Fibroblast of skin of back (primary cell): ENCODE measurements around the gene ADGRG6.
A peak's percentile ranks its signal among the peaks of the same experiment; 100 is the strongest.

Source experiments
- DNase-seq: peaks from one replicate; pipeline ENCODE4 v3.0.0-alpha.2; 2013

The ADGRG6 gene

DNA sequence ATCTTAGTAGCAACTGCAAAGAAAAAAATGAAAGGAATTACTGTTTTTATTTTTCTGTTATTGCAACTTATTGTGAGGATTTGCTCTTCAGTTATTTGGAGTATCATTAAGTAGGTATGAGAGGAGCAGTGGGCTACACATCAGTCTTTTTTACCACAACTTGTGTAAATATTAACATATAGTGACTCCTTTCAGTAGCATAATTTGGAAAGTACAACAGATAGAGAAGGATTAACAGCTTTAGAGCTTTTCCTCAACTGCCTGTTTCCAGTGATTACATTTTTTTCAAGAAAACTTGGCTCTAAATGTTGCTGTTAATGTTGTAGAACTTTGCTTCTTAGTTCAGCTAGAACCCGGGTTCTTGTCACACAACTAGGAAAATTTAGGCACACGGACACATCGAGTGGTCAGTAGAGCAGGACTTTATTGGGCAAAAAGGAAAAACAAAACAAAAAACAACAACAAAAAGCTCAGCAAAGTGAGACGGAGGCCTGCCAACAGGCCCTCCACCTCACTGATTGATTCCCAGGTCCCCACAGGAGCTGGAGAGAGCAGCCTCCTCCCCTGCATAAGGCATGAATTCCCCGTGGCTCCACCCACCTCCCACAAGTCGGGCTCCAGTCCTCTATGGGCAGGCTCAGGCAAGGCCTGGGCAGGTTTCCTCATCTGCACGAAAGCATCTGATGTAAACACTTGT lies 75.1 kb downstream of the ADGRG6 start:
- no peak for DNase-seq

DNA sequence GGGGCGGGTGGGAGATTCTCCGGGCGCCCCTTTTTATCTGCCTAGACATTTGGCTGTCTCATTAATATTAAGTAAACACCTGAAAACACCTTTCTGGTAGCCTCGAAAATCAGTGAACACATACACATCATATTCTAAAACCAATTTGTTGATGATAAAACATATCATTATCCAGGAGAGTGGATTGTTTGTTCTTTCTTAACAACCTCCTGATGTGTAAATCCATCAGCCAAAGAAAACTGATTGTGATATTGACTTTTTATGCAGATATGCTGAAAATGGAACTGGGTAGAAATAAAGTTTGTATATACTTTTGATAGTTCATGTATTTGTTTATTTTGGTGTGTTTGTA lies 75.7 kb downstream of the ADGRG6 start:
- DNase-seq = no peak

DNA sequence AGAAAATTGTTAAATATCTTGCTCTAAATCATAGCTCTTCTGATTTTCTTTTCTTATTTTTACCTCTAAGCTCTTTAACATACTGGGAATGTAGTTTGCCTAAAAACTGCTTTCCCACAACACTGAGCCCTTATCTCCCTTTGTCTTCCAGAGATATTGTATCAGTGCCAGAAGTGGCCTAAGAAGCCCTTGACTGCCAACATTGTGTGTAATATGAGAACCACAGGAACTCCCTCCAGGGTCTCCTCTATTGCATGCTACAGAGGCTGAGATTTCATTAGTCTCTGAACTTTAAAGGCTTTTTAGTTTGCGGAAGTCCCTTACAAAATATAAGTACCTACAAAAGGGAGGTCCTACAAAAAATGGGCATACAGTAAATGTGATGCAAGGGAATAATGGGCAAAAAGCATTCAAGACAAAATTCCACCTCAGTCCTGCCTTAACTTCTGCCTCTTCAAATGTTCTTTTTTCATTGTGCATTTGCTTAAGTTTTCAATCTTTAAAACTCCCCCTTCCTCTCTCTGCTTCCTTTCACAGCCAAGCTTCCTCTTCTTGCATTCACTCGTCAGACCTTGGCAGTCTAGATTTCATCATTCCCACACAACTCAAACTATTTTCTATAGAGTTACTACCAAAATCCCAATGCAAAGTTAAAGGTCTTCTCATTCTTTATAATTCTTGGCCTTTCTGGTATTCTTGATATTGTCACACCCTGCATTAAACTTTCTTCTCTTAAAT lies 76.5 kb downstream of the ADGRG6 start:
- DNase-seq = peak; percentile 80

DNA sequence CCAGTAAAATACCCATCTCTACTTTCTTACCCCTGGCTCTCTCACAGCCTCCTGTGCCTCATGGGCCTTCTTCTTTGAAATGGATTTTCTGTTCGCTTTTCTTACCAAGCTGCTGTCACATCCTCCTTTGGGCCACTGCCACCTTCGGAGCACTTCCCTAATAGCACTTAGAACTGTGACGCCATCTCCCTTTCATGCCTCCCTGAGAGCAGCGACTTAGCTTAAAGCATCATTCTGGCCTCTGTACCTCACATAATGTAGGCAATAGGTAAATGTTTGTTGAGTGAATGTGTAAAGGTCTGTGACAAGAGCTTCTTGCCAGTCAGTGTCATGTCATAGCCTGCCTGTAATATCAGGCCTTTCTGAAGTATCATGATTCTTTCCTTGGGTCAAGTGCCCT lies 78.8 kb downstream of the ADGRG6 start:
- DNase-seq = no peak

DNA sequence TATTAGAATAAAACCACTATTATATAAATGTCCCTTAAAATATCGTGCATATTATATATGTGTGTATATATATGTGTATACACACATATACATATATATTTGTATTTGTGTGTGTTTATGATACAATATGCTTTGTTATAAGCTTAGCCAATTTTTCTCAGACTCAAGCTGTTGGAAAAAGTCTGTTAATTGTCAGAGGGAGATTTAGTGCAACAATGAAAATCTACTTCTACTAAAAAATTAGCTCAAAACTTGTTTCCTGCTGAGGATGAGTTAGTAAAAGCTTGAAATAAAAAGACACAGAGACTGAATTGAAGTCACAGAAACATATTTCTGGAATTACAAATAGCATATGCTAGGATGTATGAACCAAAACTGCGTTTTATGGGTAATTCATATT lies 79.4 kb downstream of the ADGRG6 start:
- DNase-seq = no peak

DNA sequence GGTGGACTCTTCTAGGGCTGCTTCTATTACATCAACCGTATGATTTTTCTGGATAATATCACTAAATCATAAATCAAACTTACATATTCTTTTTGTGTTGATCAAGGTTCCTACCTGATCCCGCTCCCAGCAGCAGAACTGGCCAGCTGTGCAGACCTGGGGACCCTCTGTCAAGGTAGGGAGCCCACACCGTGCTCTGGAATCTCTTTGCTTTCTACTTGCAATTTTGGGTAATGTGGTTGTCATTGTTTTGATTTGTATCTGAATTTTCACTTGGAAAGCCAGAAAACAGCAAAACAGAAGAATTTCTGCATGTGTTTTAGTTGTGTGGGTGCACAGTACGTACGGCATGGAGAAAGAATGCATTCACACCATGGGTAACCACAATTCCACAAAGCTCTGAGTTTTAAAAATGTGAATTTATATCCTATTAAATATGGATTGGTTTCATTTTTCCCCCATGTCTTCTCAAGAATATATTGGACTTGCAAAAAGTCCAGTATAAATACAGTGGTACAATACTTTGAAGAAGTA lies 80.1 kb downstream of the ADGRG6 start:
- DNase-seq = peak; percentile 57

DNA sequence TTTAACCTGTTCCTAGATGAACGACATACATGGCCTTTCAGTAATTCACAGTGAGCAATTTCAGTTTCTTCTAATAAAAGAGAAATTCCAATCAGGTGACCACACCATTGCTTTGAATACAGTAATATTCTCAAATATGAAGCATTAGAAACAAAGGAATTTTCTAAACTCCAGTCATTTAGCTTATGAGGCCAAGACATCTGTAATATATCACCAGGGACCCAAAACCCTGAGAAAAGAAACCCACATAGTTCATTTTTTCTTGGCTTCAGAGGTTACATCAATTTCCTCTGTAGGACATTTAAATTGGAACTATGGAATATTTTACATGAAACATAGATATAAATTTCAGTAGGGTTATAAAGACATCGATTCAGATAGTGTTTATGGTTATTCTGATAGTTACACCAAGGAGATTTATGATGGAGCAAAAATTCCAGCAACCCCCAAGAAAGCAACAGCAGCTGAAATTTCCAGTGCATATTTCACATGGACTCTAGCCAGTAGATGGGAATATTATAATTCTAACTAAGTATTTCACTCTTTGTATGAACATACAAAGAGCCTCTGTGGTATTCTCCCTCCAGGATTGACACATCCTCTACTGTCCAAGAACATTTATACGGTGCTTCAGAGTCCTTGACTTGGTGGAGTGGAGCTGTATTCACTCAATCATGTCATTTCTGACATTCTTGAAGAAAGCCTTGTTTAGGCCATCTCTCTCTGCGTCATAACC lies 82.9 kb downstream of the ADGRG6 start:
- DNase-seq = peak; percentile 79

DNA sequence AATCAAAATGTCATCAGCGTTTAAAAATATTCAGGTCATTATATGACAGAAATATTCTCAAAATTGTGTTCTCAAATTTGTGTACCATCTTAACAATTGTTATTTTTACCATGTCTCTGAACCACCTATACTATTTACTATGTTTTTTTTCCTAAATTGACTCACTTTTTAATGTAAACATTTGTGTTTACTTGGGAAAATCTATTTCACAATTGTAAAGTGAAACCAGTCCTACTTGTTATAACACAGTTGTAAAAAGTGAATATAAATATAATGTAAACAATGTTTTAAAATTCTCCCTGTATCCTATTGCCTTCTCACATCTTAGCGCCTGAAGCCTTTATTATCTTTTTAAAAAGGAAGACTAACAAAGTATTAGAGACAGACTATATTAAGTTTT lies 83.5 kb downstream of the ADGRG6 start:
- no peak for DNase-seq

DNA sequence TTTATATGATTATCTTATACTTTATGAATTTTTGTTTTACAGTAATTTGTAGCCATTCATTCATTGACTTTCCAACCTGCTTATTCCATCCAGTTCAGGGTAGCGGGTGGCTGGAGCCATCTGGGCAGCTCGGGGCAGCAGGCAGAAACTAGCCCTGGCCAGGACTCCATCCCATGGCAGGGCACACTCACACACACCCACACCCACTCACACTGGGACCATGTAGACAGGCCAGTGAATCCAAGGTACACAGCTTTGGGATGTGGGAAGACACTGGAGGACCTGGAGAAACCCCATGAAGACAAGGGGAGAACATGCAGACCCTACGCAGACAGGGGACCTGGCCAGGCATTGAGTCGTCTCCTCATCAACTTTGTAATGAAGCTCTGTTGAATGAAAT lies 84.8 kb downstream of the ADGRG6 start:
- DNase-seq = no peak

DNA sequence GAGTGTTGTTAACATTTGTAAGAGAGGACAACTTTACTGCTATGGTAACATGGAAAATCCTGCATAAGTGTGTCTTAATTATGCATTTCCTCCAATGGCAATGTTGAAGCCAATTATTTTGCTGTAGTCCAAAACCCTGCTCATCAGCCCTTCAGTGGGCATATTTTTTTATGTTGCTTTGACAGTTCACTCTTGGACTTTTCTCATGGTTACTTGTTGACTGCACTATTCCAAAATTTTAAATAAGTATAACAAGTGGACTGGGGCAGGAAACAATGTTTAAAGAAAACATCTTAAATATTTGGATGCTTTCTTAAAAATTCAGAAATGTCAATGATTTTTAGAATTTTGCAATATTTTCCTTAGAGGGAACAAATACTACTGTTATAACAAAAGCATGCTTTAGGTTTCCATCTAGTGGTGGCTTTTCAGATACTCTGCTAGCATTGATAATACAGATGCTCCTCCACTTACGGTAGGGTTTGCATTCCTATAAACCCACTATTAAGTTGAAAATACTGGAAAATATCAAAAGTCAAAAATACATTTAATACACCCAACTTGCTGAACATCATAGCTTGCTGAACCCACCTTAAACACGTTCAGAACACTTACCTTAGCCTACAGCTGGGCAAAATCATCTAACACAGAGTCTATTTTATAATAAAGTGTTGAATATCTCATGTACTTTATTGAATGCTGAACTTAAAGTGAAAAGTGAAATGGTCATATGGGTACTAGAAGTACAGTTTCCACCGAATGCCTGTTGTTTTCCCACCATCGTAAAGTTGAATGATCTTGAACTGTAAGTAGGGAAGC lies 86.4 kb downstream of the ADGRG6 start:
- DNase-seq = peak; percentile 55

DNA sequence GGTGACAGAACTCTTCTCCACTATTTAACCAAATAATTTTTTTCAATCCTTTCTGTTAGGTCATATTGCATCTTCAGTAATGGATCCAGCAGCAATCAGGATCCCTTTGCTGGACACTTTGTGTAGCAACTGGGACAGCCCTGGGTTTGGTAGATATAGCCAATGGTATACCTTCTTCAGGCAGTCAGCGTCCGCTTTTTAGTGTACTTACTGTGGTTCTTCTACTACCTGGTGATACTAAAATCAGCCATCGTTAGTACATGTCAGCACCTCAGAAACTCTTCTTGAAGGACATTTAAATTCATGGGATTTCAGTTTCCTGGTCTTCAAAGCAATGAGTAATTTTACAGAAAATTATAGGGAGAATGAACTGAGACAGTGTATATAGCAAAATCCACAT lies 93.5 kb downstream of the ADGRG6 start:
- DNase-seq = no peak

DNA sequence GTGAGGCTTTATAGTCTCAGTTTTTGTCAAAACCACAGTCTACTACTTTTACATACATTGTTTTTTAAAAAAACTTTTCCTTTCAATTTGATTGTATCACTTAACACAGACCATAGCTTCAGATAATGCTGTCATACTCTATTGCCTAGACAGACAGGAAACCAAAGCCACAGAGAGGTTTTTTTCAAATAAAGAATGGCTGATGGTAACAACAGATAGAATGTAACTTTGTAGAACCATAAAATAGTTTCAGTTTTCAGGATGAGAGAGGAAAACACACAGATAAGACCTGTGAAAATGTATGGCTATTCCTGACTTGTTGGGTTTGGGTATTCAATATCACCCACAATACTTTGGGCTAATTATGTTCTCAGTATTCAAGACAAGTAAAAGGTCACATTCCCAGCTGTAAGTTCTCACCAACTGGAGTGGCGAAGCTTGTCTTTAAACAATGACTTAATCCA lies 94.0 kb downstream of the ADGRG6 start:
- peak; percentile 40 for DNase-seq

DNA sequence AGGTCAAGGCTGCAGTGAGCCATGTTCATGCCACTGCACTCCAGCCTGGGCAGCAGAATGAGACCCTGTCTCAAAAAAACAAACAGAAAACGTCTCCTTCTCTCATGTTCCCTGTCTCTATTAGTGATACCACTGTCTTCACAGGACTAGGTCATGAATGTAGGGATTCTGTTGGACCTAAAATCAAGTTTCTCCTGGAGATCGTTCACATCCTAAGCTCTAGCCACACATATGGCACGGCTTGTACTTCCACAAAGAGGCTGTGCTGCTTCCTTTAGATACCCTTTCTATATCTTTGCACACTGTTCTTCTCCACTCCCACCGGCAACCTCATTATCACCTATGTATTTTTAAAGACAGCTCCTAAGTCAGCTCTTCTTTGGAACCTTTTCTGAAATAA lies 96.5 kb downstream of the ADGRG6 start:
- DNase-seq = no peak

DNA sequence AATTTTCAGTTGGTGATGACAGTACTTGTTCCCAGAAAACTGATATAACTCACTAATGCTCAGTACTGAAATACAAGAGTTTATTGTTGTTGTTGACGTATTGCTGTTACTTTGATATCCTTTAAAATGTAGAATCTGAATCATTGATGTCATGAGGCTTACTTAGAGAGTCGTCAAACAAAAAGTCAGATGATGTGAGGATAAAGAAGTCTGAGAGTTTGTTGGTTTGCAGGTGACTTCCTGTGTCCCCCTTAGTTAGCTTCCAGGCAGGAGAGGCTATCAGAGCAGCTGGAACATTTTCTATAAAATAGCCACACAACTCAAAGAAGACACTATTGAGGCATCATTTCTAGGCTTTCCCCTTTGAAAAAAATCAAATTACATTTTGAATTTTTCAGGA lies 97.9 kb downstream of the ADGRG6 start:
- no peak for DNase-seq

DNA sequence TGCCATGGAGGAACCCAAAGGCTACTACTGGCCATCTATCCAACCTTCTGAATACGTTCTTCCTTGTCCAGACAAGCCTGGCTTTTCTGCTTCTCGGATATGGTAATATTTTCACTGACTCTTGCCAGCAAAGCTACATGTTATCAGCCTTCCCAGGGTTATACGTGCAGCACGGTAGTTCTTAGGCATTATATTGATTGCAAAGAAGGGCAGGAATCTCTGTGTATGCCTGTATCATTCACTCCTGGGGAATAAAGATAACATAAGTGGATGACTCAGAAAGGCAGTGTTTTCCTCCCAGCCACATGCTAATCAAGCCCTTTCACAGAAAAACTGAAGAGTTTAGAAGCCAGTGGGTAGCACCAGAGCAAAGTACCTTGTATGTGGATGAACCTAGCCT lies 98.7 kb downstream of the ADGRG6 start:
- peak; percentile 63 for DNase-seq

DNA sequence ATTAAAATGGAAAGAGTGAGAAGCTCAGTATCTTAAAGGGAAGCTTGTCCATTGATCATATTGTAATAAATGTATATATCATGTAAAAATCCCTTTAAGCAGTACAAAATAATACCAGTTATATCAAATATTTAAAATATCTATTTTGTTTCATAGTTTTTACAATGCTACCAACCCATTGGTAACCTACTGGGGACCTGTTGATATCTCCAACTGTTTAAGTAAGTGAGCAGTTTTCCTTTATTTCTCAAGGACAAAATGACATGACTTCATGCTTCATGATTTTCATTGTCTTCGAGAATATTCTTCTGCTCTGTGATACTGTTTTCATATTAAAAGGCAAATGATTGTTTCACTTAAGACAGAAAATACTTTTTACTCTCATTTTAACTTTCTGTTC lies 100.0 kb downstream of the ADGRG6 start:
- no peak for DNase-seq

DNA sequence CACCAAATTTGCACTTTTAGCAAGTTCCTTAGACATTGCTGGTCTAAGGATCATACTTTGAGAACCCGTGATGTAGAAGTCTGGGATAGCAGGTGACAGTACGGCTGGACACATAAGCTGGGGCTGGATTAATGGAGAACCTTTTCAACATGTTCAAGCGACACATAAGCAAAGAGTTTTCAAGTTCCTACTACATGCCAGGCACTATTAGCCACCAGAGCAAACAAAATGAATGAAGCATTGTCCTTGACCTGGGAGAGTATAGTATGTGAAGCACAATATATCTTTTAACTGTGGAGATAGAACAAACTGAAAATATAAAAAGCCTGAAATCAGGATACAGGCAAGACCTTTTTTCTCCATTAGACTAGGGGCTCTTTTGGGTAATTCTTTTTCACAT lies 102.9 kb downstream of the ADGRG6 start:
- DNase-seq = no peak

DNA sequence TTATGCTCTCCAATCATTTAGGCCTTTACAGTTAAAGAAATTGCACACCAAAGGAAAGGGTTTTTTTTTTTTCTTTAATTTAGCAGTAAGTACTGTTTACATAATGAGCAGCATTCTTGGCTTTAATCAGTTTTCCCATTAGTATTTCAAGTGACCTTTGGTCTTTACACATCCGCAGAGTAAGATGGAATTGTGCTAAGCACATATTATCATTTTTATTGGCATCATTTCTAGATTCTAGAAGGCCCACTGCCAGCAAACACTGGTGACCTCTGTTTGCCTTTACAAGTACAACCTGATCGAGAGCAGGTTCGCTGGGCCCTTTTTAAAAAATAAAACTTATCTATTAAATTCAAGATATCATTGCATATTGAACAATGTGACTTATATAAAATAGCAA lies 104.3 kb downstream of the ADGRG6 start:
- no peak for DNase-seq

DNA sequence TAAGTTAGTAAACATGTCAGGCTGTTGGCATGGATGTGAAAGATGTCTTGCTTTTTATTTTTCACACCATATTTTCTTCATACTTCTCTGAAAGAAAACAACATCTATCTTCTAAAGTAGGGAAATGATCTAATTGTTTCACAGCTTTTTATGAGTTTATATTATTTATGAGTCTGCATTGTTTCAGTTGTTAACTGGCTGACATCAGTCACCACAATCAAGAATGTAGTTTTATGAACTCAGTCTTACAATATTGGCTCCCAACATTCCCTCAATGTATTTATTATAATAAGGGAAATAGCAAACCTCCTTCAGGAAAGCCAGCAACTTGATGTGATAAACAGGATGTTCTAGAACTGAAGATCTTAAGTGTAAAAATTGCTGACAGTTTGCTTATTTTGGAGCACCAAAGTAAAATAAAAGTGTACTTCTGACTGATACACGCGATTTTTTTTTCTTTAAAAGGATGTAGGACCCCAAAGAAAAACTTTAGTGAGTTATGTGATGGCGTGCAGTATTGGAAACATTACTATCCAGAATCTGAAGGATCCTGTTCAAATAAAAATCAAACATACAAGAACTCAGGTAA lies 106.0 kb downstream of the ADGRG6 start:
- DNase-seq = no peak

DNA sequence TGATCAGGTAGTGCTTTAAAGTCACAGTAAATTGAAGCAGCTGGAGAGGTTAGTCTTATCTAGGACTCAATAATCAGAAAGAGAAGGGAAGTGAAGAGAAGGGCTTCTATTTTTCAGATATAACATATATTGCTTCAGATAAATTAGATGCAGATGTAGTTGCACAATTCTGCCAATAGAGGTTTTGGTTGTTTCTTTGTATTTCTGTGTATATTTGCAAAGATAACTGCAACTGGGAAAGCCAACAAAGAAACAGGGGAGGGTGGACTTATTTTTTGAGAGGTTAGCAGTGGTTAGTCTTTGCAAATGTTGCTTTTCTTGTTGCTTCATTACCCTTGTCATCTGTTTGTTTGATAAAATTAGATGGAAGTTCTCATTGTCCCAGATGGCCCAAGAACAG lies 106.6 kb downstream of the ADGRG6 start:
- DNase-seq = no peak

DNA sequence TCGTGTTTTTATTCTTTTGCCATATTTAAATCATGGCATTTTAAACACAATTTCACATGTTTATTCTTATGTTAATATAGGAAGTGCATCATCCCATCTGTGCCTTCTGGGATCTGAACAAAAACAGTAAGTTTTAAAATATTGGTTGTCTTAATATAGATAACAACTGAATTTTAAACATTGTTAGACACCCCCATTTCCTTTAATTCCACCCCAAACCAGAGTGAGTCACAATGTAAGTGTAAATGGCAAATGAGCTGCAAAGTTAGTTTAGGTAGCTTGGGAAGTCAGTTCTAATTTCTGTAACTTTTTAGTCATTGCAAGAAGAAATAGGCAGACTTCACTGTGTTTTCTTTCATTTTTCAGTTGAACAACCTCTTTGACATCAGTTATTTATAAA lies 108.0 kb downstream of the ADGRG6 start:
- no peak for DNase-seq

DNA sequence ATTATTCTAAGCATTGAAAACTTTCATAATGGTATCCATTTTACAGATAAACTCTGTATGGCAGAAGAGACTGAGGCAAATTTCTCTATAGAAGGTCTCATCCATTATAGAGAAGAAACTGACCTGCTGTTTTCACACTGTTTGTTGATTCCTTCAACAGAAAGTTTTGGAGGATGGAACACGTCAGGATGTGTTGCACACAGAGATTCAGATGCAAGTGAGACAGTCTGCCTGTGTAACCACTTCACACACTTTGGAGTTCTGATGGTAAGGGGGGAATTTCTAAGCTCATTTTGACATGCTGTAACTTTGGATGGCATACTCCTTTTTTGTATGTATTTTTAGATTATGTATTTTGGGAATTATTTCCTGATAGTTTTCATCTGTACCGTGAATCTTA lies 109.3 kb downstream of the ADGRG6 start:
- DNase-seq = no peak
